ENCODE results near the gene SCYGR5.
"Not testable (repeated sequence)": the region's sequence is repeated elsewhere in the genome, so short reads cannot be mapped to it uniquely, and the experiment has no call there.

Gene SCYGR5

GRCh38 chr2:227671170-227671905, 4.7 kb downstream of the SCYGR5 start:
- H3K4me3 ChIP-seq (ENCODE audit: insufficient read depth, low read depth, low read length, poor library complexity, severe bottlenecking), result no peak overlapping the region
- DNase-seq, result no peak
- H3K9me3 ChIP-seq (ENCODE audit: control insufficient read depth, low read length), result no peaks in the 10 kb centered on the region
- no peak overlapping the region for H3K27ac ChIP-seq (ENCODE audit: insufficient read depth, low read length, poor library complexity, severe bottlenecking)
- H3K27me3 ChIP-seq (replicated peaks; ENCODE audit: control insufficient read depth, insufficient read depth, low read length, poor library complexity, severe bottlenecking), result no peaks in the 10 kb centered on the region
- no peaks in the 10 kb centered on the region for H3K36me3 ChIP-seq (ENCODE audit: control insufficient read depth, insufficient read depth, low read length)
- H3K4me1 ChIP-seq (ENCODE audit: control insufficient read depth, insufficient read depth, low read length, poor library complexity, severe bottlenecking), result no peaks in the 10 kb centered on the region

DNA sequence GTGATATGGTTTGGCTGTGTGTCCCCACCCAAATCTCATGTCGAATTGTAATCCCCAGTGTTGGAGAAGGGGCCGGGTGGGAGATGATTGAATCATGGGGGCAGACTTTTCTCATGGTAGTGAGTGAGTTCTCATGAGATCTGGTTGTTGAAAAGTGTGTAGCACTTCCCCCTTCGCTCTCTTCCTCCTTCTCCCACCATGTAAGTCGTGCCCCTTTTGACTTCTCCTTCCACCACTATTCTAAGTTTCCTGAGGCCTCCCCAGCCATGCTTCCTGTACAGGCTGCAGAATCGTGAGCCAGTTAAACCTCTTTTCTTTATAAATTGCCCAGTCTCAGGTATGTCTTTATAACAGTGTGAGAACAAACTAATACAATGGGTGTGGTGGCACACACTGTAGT, 7.0 kb downstream of the SCYGR5 start:
- H3K27me3 ChIP-seq (replicated peaks; ENCODE audit: control insufficient read depth, insufficient read depth, low read length, poor library complexity, severe bottlenecking); H3K36me3 ChIP-seq (ENCODE audit: control insufficient read depth, insufficient read depth, low read length); H3K27ac ChIP-seq (ENCODE audit: insufficient read depth, low read length, poor library complexity, severe bottlenecking); H3K4me3 ChIP-seq (ENCODE audit: insufficient read depth, low read depth, low read length, poor library complexity, severe bottlenecking); DNase-seq; H3K9me3 ChIP-seq (ENCODE audit: control insufficient read depth, low read length); H3K4me1 ChIP-seq (ENCODE audit: control insufficient read depth, insufficient read depth, low read length, poor library complexity, severe bottlenecking): not testable (repeated sequence)

- no peak overlapping the region for H3K27ac ChIP-seq (ENCODE audit: insufficient read depth, low read length, poor library complexity, severe bottlenecking)
- H3K36me3 ChIP-seq (ENCODE audit: control insufficient read depth, insufficient read depth, low read length), result no peaks in the 10 kb centered on the region
- H3K27me3 ChIP-seq (replicated peaks; ENCODE audit: control insufficient read depth, insufficient read depth, low read length, poor library complexity, severe bottlenecking), result no peaks in the 10 kb centered on the region
- no peaks in the 10 kb centered on the region for H3K4me1 ChIP-seq (ENCODE audit: control insufficient read depth, insufficient read depth, low read length, poor library complexity, severe bottlenecking)
- no peaks in the 10 kb centered on the region for H3K9me3 ChIP-seq (ENCODE audit: control insufficient read depth, low read length)
- no peak overlapping the region for H3K4me3 ChIP-seq (ENCODE audit: insufficient read depth, low read depth, low read length, poor library complexity, severe bottlenecking)
- no peak for DNase-seq
Observed at GRCh38 chr2:227674485-227674884, 7.9 kb downstream of the SCYGR5 start.

DNA sequence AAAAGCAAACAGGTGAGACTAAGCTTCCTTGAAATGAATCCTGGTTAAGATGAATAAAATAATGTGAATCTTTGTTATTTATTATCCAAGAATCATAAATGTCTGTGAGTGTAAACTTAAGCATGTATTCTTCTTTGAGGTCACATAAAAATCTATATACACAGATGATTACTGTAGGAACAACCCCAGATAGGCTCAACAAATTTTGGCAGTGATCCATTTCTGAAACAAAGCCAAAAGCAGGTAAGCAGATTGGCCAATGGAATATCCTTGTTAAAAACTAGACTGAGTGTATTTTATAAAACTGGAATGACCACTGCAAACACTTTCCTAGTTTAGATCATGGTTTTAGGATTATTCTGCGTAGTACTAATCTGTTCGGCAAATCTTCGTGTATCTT, 11.3 kb downstream of the SCYGR5 start:
- no peak overlapping the region for H3K27ac ChIP-seq (ENCODE audit: insufficient read depth, low read length, poor library complexity, severe bottlenecking)
- H3K36me3 ChIP-seq (ENCODE audit: control insufficient read depth, insufficient read depth, low read length), result no peaks in the 10 kb centered on the region
- no peaks in the 10 kb centered on the region for H3K27me3 ChIP-seq (replicated peaks; ENCODE audit: control insufficient read depth, insufficient read depth, low read length, poor library complexity, severe bottlenecking)
- H3K9me3 ChIP-seq (ENCODE audit: control insufficient read depth, low read length), result no peaks in the 10 kb centered on the region
- DNase-seq, result no peak
- no peaks in the 10 kb centered on the region for H3K4me1 ChIP-seq (ENCODE audit: control insufficient read depth, insufficient read depth, low read length, poor library complexity, severe bottlenecking)
- H3K4me3 ChIP-seq (ENCODE audit: insufficient read depth, low read depth, low read length, poor library complexity, severe bottlenecking), result no peak overlapping the region

- DNase-seq, result no peak
- Histone ChIP-seq H3K9me3 (ENCODE audit: control insufficient read depth, low read length) (no peaks in the 10 kb centered on the region), H3K4me1 (ENCODE audit: control insufficient read depth, insufficient read depth, low read length, poor library complexity, severe bottlenecking) (no peaks in the 10 kb centered on the region), H3K27ac (ENCODE audit: insufficient read depth, low read length, poor library complexity, severe bottlenecking) (no peak overlapping the region), H3K27me3 (replicated peaks; ENCODE audit: control insufficient read depth, insufficient read depth, low read length, poor library complexity, severe bottlenecking) (no peaks in the 10 kb centered on the region), H3K4me3 (ENCODE audit: insufficient read depth, low read depth, low read length, poor library complexity, severe bottlenecking) (no peak overlapping the region), H3K36me3 (ENCODE audit: control insufficient read depth, insufficient read depth, low read length) (no peaks in the 10 kb centered on the region)
Observed at GRCh38 chr2:227684258-227684657, 17.7 kb downstream of the SCYGR5 start.

GRCh38 chr2:227687189-227687588, 20.6 kb downstream of the SCYGR5 start:
- Histone ChIP-seq H3K27ac (ENCODE audit: insufficient read depth, low read length, poor library complexity, severe bottlenecking) (no peak overlapping the region), H3K4me1 (ENCODE audit: control insufficient read depth, insufficient read depth, low read length, poor library complexity, severe bottlenecking) (no peaks in the 10 kb centered on the region), H3K9me3 (ENCODE audit: control insufficient read depth, low read length) (no peaks in the 10 kb centered on the region), H3K36me3 (ENCODE audit: control insufficient read depth, insufficient read depth, low read length) (no peaks in the 10 kb centered on the region), H3K27me3 (replicated peaks; ENCODE audit: control insufficient read depth, insufficient read depth, low read length, poor library complexity, severe bottlenecking) (no peaks in the 10 kb centered on the region), H3K4me3 (ENCODE audit: insufficient read depth, low read depth, low read length, poor library complexity, severe bottlenecking) (no peak overlapping the region)
- no peak for DNase-seq

GRCh38 chr2:227696990-227697679, 30.5 kb downstream of the SCYGR5 start:
- no peaks in the 10 kb centered on the region for H3K36me3 ChIP-seq (ENCODE audit: control insufficient read depth, insufficient read depth, low read length)
- no peak overlapping the region for H3K27ac ChIP-seq (ENCODE audit: insufficient read depth, low read length, poor library complexity, severe bottlenecking)

DNA sequence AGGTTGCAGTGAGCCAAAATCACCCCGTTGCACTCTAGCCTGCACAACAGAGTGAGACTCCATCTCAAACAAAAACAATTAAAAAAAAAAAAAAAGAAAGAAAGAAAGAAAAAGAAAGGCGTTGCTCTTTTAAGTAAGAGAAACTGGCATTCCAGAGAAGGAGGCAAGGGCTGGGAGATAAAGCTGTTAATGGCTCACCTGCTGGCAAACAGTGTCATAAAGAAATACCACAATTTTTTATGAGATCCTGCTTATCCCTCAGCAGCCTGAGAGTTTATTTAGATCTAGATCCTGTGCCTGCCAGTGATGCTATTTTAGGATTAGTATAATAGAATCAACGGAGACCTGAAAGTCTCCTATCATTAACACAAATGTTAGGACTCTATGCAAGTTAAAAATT, 35.0 kb downstream of the SCYGR5 start:
- Histone ChIP-seq H3K4me3 (ENCODE audit: insufficient read depth, low read depth, low read length, poor library complexity, severe bottlenecking) (no peak overlapping the region), H3K27ac (ENCODE audit: insufficient read depth, low read length, poor library complexity, severe bottlenecking) (no peak overlapping the region), H3K27me3 (replicated peaks; ENCODE audit: control insufficient read depth, insufficient read depth, low read length, poor library complexity, severe bottlenecking) (no peaks in the 10 kb centered on the region), H3K9me3 (ENCODE audit: control insufficient read depth, low read length) (no peaks in the 10 kb centered on the region), H3K36me3 (ENCODE audit: control insufficient read depth, insufficient read depth, low read length) (no peaks in the 10 kb centered on the region), H3K4me1 (ENCODE audit: control insufficient read depth, insufficient read depth, low read length, poor library complexity, severe bottlenecking) (no peaks in the 10 kb centered on the region)
- DNase-seq, result no peak

More at GRCh38 chr2:227696990-227697679, 30.5 kb downstream of the SCYGR5 start:
- no peak for DNase-seq
- H3K4me3 ChIP-seq (ENCODE audit: insufficient read depth, low read depth, low read length, poor library complexity, severe bottlenecking), result no peak overlapping the region
- no peaks in the 10 kb centered on the region for H3K4me1 ChIP-seq (ENCODE audit: control insufficient read depth, insufficient read depth, low read length, poor library complexity, severe bottlenecking)
- H3K9me3 ChIP-seq (ENCODE audit: control insufficient read depth, low read length), result no peaks in the 10 kb centered on the region
- H3K27me3 ChIP-seq (replicated peaks; ENCODE audit: control insufficient read depth, insufficient read depth, low read length, poor library complexity, severe bottlenecking), result no peaks in the 10 kb centered on the region

GRCh38 chr2:227703280-227703732, 36.7 kb downstream of the SCYGR5 start:
- Histone ChIP-seq H3K9me3 (ENCODE audit: control insufficient read depth, low read length) (no peaks in the 10 kb centered on the region), H3K27me3 (replicated peaks; ENCODE audit: control insufficient read depth, insufficient read depth, low read length, poor library complexity, severe bottlenecking) (no peaks in the 10 kb centered on the region), H3K4me3 (ENCODE audit: insufficient read depth, low read depth, low read length, poor library complexity, severe bottlenecking) (no peak overlapping the region), H3K36me3 (ENCODE audit: control insufficient read depth, insufficient read depth, low read length) (no peaks in the 10 kb centered on the region), H3K27ac (ENCODE audit: insufficient read depth, low read length, poor library complexity, severe bottlenecking) (no peak overlapping the region), H3K4me1 (ENCODE audit: control insufficient read depth, insufficient read depth, low read length, poor library complexity, severe bottlenecking) (no peaks in the 10 kb centered on the region)
- no peak for DNase-seq

DNA sequence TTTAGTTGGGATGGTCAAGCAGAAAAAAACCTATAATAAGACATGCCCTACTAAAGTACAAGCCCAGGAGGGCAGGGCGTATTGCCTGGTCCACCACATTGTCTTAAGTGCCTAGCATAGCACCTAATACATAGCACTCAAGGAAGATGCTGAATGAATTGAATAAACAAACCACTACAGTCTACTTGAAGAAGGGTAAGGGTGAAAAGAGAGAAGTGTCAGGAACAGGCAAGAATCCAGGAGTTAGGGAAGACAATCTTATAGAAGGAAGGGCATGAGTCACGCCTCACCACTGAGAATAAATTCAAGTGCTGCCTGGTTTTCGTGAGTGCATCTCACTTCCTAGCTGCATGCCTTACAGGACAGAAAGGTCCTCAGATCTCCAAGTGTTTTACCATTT, 37.4 kb downstream of the SCYGR5 start:
- Histone ChIP-seq H3K4me3 (ENCODE audit: insufficient read depth, low read depth, low read length, poor library complexity, severe bottlenecking) (no peak overlapping the region), H3K4me1 (ENCODE audit: control insufficient read depth, insufficient read depth, low read length, poor library complexity, severe bottlenecking) (no peaks in the 10 kb centered on the region), H3K27me3 (replicated peaks; ENCODE audit: control insufficient read depth, insufficient read depth, low read length, poor library complexity, severe bottlenecking) (no peaks in the 10 kb centered on the region), H3K36me3 (ENCODE audit: control insufficient read depth, insufficient read depth, low read length) (no peaks in the 10 kb centered on the region), H3K27ac (ENCODE audit: insufficient read depth, low read length, poor library complexity, severe bottlenecking) (no peak overlapping the region), H3K9me3 (ENCODE audit: control insufficient read depth, low read length) (no peaks in the 10 kb centered on the region)
- DNase-seq, result no peak

Data from effector memory CD4-positive, alpha-beta T cell (primary cell).